OCI-M2 (cell line): ENCODE results near the gene WDR31.
A peak's percentile ranks its signal among the peaks of the same experiment; 100 is the strongest.
"Not testable (repeated sequence)": the region's sequence is repeated elsewhere in the genome, so short reads cannot be mapped to it uniquely, and the experiment has no call there.

ENCODE experiments used
- DNase-seq: peaks from one replicate; lab custom pipeline; 2025; ENCODE audit not compliant: unreplicated experiment; lab: John Stamatoyannopoulos, UW

The WDR31 gene

GRCh38 chr9:113298924-113299770 lies 40.9 kb downstream of the WDR31 start:
- DNase-seq: no peak

GRCh38 chr9:113298311-113298710 lies 41.8 kb downstream of the WDR31 start:
- no peak for DNase-seq

- no peak for DNase-seq
Observed at GRCh38 chr9:113296796-113297558, 43.1 kb downstream of the WDR31 start.

GRCh38 chr9:113296247-113296646 lies 43.8 kb downstream of the WDR31 start:
- DNase-seq: not testable (repeated sequence)

DNA sequence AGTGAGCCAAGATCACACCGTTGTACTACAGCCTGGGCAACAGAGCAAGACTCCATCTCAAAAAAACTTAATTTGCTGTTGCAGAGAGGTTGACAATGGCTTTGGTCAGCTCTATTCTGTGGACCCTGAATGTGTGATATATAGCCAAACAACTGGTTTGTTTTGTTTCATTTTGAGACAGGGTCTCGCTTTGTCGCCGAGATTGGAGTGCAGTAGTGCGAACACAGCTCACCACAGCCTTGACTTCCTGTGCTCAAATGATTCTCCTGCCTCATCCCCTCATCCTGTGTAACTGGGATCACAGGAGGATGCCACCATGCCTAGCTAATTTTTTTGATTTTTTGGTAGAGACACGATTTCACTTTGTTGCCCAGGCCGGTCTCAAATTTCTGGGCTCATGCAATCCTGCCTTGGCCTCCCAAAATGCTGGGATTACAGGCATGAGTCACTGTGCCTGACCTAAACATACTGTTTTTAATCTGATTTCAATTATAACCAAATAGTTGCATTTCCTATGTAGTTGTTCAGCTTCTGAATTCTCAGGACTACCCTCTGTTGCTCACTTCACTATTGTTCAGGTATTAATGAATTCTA lies 46.7 kb downstream of the WDR31 start:
- no peak for DNase-seq

- DNase-seq: no peak
Observed at GRCh38 chr9:113290052-113290607, 49.9 kb downstream of the WDR31 start.

- no peak for DNase-seq
Observed at GRCh38 chr9:113289091-113289490, 51.0 kb downstream of the WDR31 start.

DNA sequence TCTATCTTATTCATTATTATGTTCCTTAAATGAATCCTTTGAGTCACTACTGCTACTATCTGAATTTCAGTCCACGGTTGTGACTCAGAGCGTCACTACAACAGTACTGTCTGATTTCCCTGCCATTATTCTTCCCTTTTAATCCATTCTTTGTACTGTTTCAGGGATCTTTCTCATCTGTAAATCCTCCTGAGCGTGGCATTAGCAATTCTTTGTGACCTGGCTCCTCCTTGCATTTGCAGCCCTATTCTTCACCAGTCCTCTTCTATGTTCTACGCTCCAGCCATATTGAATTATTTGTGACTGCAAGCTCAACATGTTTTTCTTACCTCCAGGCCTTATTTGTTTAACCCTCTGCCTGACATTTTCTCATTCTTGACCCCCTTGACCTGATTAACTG lies 58.7 kb downstream of the WDR31 start:
- DNase-seq: no peak

DNA sequence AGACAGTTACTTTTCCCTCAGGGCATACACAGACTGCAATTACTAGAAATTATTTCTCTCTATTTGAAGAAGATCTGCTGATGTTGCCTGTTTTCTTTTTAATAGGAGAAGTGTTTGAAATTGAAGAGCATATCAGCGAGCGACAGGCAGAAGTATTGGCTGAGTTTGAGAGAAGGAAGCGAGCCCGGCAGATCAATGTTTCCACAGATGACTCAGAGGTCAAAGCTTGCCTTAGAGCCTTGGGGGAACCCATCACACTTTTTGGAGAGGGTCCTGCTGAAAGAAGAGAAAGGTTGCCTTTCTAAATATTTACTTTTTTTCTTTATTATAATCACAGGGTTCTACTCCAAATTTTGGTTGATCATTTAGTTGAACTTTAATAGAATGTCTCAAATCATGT lies 61.2 kb downstream of the WDR31 start:
- DNase-seq: no peak

DNA sequence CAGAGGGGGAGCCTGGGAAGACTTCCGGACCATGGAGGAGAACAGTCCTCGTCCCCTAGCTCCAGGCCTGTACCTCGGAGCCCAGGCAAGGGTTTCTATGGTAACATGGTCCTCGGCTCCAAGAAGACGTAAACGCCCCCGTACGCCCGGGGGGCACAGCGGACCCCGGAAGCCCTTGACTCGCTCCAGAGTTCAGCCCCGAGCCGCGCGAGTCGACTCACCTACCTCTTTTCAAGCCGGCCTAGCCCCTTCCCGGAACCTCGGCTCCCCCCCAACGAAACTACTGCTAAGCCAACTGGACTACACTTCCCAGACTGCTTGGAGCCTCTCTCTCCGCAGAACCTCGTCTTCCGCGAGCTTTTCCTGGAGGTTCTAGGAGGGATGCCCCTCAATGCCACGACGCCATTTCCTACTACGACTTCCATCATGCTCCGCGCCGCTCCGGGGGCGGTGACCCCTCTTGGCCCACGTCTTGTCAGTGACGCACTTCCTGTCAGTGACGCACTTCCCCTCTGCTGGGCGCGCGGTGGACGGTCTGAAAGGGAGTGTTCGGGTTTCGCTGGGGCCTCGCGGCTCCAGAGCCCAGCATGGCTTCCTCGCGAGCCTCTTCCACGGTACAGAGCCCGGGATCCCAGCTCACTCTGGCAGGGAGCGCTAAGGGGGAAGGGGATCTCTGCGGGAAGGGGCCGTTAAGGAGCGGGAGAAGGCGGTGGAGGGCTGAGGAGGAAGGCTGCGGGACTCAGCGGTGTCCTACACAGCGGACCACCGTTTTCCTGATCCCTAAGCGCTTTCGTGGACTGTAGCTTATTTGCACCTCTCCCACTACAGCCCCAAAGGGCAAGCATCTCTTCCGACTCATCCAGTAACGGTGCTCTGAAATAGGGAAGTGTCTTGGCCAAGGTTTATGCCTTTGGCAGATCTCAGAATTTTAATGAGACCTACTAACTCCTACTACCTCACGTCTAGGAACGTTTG lies 64.6 kb downstream of the WDR31 start, which contains the start of the genes CDC26 and PRPF4:
Gene CDC26 (minus strand): TSS at position 416 of the 975 bp plus-strand sequence. CDS start 3,065 bp downstream, outside the sequence.
Gene PRPF4 (plus strand): TSS at position 502 of the 975 bp plus-strand sequence. CDS start 86 bp downstream, at position 588.
- peak; percentile 70 for DNase-seq

GRCh38 chr9:113274474-113275156 lies 65.5 kb downstream of the WDR31 start:
- peak; percentile 44 for DNase-seq

GRCh38 chr9:113269871-113270270 lies 70.2 kb downstream of the WDR31 start:
- no peak for DNase-seq

DNA sequence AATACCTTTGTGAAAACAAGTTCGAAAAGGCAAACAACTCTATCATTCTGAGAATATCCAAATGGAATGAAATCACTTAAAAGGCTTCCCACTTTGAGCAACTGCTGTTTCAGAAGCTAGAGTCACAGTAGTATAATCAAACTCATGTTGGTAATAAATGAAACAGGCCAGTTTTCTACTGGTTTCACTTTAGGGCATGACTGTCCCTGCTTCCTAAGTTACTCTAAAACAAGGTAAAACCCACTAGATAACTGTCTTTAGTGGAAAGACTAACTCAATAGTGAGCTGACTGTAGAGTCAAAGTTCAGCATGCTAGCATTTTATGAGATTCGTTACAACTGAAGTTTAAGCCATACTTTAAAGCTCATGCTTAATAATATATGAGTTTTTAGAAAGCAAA lies 70.7 kb downstream of the WDR31 start:
- DNase-seq: no peak

DNA sequence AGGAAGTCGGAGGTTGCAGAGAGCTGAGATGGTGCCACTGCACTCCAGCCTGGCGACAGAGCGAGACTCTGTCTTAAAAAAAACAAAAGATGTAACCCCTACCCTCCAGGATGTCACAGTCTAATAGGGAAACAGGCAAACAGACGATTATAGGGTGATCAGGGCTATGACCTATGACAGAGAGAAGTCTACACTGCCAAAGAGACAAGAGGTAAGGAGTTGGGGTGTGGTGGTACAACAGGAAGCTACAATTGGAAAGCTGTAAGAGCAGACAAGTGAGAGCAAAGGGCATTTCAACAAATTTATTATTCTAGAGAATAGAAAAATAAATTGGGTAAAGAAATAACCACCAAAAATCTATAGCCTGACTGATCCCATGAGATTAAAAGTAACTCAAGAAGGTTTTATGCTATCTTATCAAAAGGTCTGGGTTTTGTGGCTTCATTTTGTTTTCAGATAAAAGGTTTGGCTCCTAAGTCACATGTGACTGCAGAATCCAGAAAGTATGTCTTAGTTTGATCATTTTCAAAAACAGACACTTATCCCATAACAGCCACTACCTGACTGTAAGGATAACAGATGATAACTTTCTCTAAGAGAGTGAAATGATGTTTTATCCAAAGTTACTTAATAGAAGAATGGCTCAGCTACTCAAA lies 72.0 kb downstream of the WDR31 start:
- DNase-seq: no peak

- DNase-seq: no peak
Observed at GRCh38 chr9:113266174-113266573, 73.9 kb downstream of the WDR31 start.
